Body of pancreas (tissue), 4 donors: Measurements from ENCODE around the gene SPATS2L. TPM values are rescaled to one million over a fixed set of nuclear protein-coding genes. Genes with fewer than 3 reads are reported as not detected.
A peak's percentile ranks its signal among the peaks of the same experiment; 100 is the strongest.

ENCODE experiments used
- ATAC-seq: fragments of 150-250 bp; one replicate; pipeline ENCODE4 v1.9.1; 2016
- DNase-seq, 4 donors: peaks; one replicate each; pipeline ENCODE4 v3.0.0-alpha.2; 2019
- H3K27ac ChIP-seq, 4 donors: fragments of 200-600 bp; sonication (generic); 1 replicate in 3 of 4; 2 replicates in 1 of 4; pipeline versions ENCODE4 v1.5.1 to v1.6.1; 2016 to 2019; ENCODE audit warnings: mild to moderate bottlenecking in 1 of 4, mixed read lengths in 1 of 4, moderate library complexity in 1 of 4
- H3K27me3 ChIP-seq, 2 donors: fragments of 200-600 bp; sonication (generic); one replicate each; pipeline ENCODE4 v1.6.0; 2016; ENCODE audit warnings: mild to moderate bottlenecking in 1 of 2
- H3K36me3 ChIP-seq, 2 donors: fragments of 200-600 bp; sonication (generic); replicated peaks in 1 of 2; 2 replicates each; pipeline ENCODE4 v1.5.1; 2016; ENCODE audit warnings: low read depth in 2 of 2; ENCODE audit not compliant: insufficient read depth in 1 of 2
- H3K4me1 ChIP-seq: fragments of 200-600 bp; sonication (generic); one replicate; pipeline ENCODE4 v1.6.0; 2016
- H3K4me3 ChIP-seq, 2 donors: fragments of 200-600 bp; sonication (generic); 1 replicate in 1 of 2; 2 replicates in 1 of 2; pipeline ENCODE4 v1.5.1; 2016 to 2019
- H3K9me3 ChIP-seq, 3 donors: fragments of 200-600 bp; sonication (generic); 1 replicate in 2 of 3; 2 replicates in 1 of 3; pipeline ENCODE4 v1.5.1; 2016
- CTCF ChIP-seq, 7 experiments: fragments of 450-650 bp in 4 of 7; fragments of 200-600 bp in 3 of 7; sonication (generic) in 3 of 7; IDR thresholded peaks; one replicate each; pipeline ENCODE4 v1.5.1; 2016 to 2019; ENCODE audit warnings: antibody characterized with exemption in 7 of 7
- POLR2A ChIP-seq, 3 donors: fragments of 450-650 bp; IDR thresholded peaks; one replicate each; pipeline ENCODE4 v1.6.1; 2016; ENCODE audit warnings: antibody characterized with exemption in 3 of 3, mild to moderate bottlenecking in 2 of 3
- WGBS, 2 donors: methylation state at CpG; one replicate each; pipeline ENCODE4 v1.1.5; 2017; 5-methylcytosine and 5-hydroxymethylcytosine counted together
- intact Hi-C: fragments of 100-400 bp; cut with DNase I; formaldehyde crosslinking; loops from one replicate; pipeline ENCODE4 v1.15.1; 2023
- total RNA-seq, 2 donors: library from RNA; depleted of rRNA; stranded (reverse); fragments of >200 nt; gene quantifications; one replicate each; pipeline ENCODE4 v1.1.0, GENCODE V29; 2016

SPATS2L gene
- total RNA-seq, 2 donors from 2014 or later, result 39.2 to 49.8 TPM

DNA sequence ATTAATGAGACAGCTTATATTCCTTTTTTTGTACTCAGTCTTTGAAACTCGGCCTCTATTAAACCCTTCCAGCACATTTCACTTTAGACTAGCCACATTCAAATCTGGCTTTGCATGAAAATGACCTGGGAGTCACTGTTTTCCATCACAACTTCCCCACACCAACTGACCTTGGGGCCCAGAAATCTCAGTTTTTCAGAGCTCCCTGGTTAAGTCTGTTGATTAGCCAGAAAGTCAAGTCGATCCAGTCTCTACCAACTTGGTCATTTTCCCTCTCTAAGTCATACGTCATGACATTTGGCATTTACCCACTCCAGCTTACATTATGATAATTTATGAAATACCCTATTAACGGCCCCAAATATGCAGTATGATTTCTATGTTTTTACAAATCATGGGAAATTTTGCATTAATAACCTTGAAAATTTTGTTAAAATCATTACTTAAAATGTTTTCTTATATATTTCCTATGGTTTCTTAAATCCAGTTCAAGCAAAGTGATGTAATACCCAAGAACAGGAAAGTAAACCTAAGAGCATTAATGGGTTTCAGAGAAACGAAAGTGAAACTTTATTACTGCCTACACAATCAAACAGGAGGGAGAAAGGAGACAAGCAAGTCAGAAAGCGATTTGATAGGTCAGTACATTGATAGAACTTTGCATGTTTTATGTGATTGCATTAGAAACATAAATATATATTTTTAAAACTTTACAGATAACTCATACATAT lies 77.1 kb downstream of the SPATS2L start:
- Histone ChIP-seq H3K27me3 (no peaks in the 10 kb centered on the region), H3K9me3 (no peaks in the 10 kb centered on the region), H3K4me3 (no peak overlapping the region), H3K36me3 (no peaks in the 10 kb centered on the region), H3K4me1 (peaks cover 30% of the 10 kb centered on the region), H3K27ac (peak overlapping the region in 3 of 4 donors; percentile 24 to 60 (median 33))
- TF ChIP-seq POLR2A (IDR thresholded peaks at IDR 0.05), result no peak
- TF ChIP-seq CTCF (IDR thresholded peaks at IDR 0.05), result no peak
- intact Hi-C loops, result no loop called here
- ATAC-seq (peak; percentile 54), DNase-seq (no peak)
- WGBS, 2 donors, result 44 to 45% methylated on average over 6 of the region's 6 CpGs

- Histone ChIP-seq H3K9me3 (no peaks in the 10 kb centered on the region), H3K4me1 (peaks cover 16% of the 10 kb centered on the region), H3K36me3 (peaks cover 0 to 4% of the 10 kb centered on the region in 2 donors), H3K27me3 (no peaks in the 10 kb centered on the region), H3K4me3 (no peak overlapping the region), H3K27ac (no peak overlapping the region)
- WGBS, 2 donors, result 87 to 94% methylated on average over 5 of the region's 5 CpGs
- TF ChIP-seq CTCF (IDR thresholded peaks at IDR 0.05) (no peak), POLR2A (IDR thresholded peaks at IDR 0.05) (no peak)
- no peak for ATAC-seq
- DNase-seq, result no peak
- intact Hi-C loops, result no loop called here
Measured at GRCh38 chr2:200385063-200385635, 78.7 kb downstream of the SPATS2L start.

GRCh38 chr2:200393191-200393590 lies 86.7 kb downstream of the SPATS2L start:
- 79 to 88% methylated on average over 2 of the region's 2 CpGs for WGBS, 2 donors
- intact Hi-C loops, result no loop called here
- ATAC-seq, result no peak

DNA sequence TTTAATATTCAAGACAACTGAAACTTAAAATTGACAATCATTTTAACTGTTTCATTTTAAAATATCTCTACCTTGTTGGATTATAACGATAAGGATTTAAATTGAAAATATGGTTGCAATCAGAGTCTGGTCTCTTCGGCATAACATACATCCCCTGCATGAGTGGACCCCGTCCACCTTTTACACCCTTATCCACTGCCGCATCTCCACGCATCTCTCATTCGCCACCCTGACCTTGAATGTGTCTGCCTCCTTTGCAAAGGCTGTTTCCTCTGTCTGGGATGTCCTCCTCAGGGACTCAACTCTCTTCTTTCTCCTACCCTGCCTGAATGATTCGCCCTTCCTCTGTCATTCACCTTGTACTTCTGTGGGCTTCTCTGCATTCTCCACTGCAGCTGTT lies 87.6 kb downstream of the SPATS2L start:
- no peaks in the 10 kb centered on the region for H3K4me1 ChIP-seq
- ATAC-seq, result no peak
- no peak for DNase-seq
- no peak for TF ChIP-seq POLR2A (IDR thresholded peaks at IDR 0.05)
- TF ChIP-seq CTCF (IDR thresholded peaks at IDR 0.05), result no peak
- H3K9me3 ChIP-seq, result no peaks in the 10 kb centered on the region
- intact Hi-C loops, result no loop called here
- WGBS, 2 donors, result 96% methylated on average over 7 of the region's 7 CpGs
- no peak overlapping the region for H3K27ac ChIP-seq
- no peak overlapping the region for H3K4me3 ChIP-seq
- peaks cover 0 to 4% of the 10 kb centered on the region in 2 donors for H3K36me3 ChIP-seq
- H3K27me3 ChIP-seq, result no peaks in the 10 kb centered on the region

More at GRCh38 chr2:200393191-200393590, 86.7 kb downstream of the SPATS2L start:
- Histone ChIP-seq H3K4me1 (no peaks in the 10 kb centered on the region), H3K27ac (no peak overlapping the region), H3K4me3 (no peak overlapping the region), H3K27me3 (no peaks in the 10 kb centered on the region), H3K36me3 (peaks cover 0 to 4% of the 10 kb centered on the region in 2 donors), H3K9me3 (no peaks in the 10 kb centered on the region)
- no peak for DNase-seq
- TF ChIP-seq POLR2A (IDR thresholded peaks at IDR 0.05) (no peak), CTCF (IDR thresholded peaks at IDR 0.05) (no peak)
